Measurements from ENCODE around the gene TSKU. TPM values are rescaled to one million over a fixed set of nuclear protein-coding genes. Genes with fewer than 3 reads are reported as not detected.

The TSKU gene
- total and polyA plus RNA-seq, 9 of the 15 experiments (the other 6 are each of a cell fraction or from before 2014, with no cell fraction given), result 0.60 to 11.9 (median 8.4) TPM

- TF ChIP-seq ETV5 (CRISPR knock-in tag; IDR thresholded peaks at IDR 0.05; ENCODE audit: low read depth) (no peak; the same call in 1 of the 2 replicates), FOXA3 (CRISPR knock-in tag; conservative IDR thresholded peaks at IDR 0.05 in 1 of 2, IDR thresholded peaks at IDR 0.05 in 1 of 2) (no peak), NRF1 (conservative IDR thresholded peaks at IDR 0.05 in 1 of 2, IDR thresholded peaks at IDR 0.05 in 1 of 2) (peak; percentile 55 to 62), SRSF7 (optimal IDR thresholded peaks at IDR 0.05; ENCODE audit: low read depth, low read length) (no peak), ZBTB17 (CRISPR knock-in tag; IDR thresholded peaks at IDR 0.05) (no peak), RNF2 (IDR thresholded peaks at IDR 0.05) (0 out of 2 replicates have a peak, but pooled peaks have one; percentile 8), ARID3A (IDR thresholded peaks at IDR 0.05; ENCODE audit: borderline replicate concordance, low read depth, low read length) (no peak), RBM39 (optimal IDR thresholded peaks at IDR 0.05; ENCODE audit: low read depth, low read length) (no peak), ZNF274 (IDR thresholded peaks at IDR 0.05; ENCODE audit: borderline replicate concordance, low read depth, low read length) (no peak), NR1H2 (CRISPR knock-in tag; IDR thresholded peaks at IDR 0.05) (no peak), EWSR1 (IDR thresholded peaks at IDR 0.05; ENCODE audit: borderline replicate concordance, low read depth, partially characterized antibody) (no peak), CCNT2 (IDR thresholded peaks at IDR 0.05; ENCODE audit: borderline replicate concordance, extremely low read depth, insufficient read length, low read depth, low read length) (peak; percentile 97), NEUROD1 (IDR thresholded peaks at IDR 0.05; ENCODE audit: borderline replicate concordance, low read depth, low read length, partially characterized antibody) (peak; percentile 85), ZNF655 (CRISPR knock-in tag; IDR thresholded peaks at IDR 0.05) (no peak), DEAF1 (CRISPR knock-in tag; IDR thresholded peaks at IDR 0.05) (no peak), HSF4 (CRISPR knock-in tag; IDR thresholded peaks at IDR 0.05; ENCODE audit: borderline replicate concordance) (no peak), PBX2 (CRISPR knock-in tag; IDR thresholded peaks at IDR 0.05; ENCODE audit: low read depth) (no peak), PBX2 (tag; conservative IDR thresholded peaks at IDR 0.05; ENCODE audit: low read depth) (no peak), NFRKB (IDR thresholded peaks at IDR 0.05; ENCODE audit: low read depth) (peak; percentile 67; the same call in 1 of the 2 replicates), ZSCAN29 (IDR thresholded peaks at IDR 0.05) (no peak), ESRRA (IDR thresholded peaks at IDR 0.05; ENCODE audit: borderline replicate concordance, low read depth) (no peak)
Observed at GRCh38 chr11:76782531-76783293, 444 bp upstream of the TSKU start (continued).

Data from K562 (cell line).